ENCODE results near the gene CCDC159.

GRCh38 chr19:11332822-11333221 lies 13.5 kb upstream of the CCDC159 start:
- TF ChIP-seq CTCF (IDR thresholded peaks at IDR 0.05) (no peak), EZH2 (IDR thresholded peaks at IDR 0.05; ENCODE audit: borderline replicate concordance, insufficient read depth, low read depth, low read length, poor library complexity, severe bottlenecking) (no peak)

Data from B cell (primary cell).